Hindlimb muscle (tissue), 1 donor: ENCODE results near the gene RMDN2. TPM values are rescaled to one million over a fixed set of nuclear protein-coding genes. Genes with fewer than 3 reads are reported as not detected.
A peak's percentile ranks its signal among the peaks of the same experiment; 100 is the strongest.
"Not testable (repeated sequence)": the region's sequence is repeated elsewhere in the genome, so short reads cannot be mapped to it uniquely, and the experiment has no call there.

ENCODE experiments used
- DNase-seq: peaks from one replicate; pipeline ENCODE4 v3.0.0-alpha.2; 2013
- polyA plus RNA-seq: library from polyadenylated mRNA; unstranded; fragments of 120-200 nt; gene quantifications from one replicate; pipeline ENCODE4 v1.2.1, GENCODE V29; 2013; ENCODE audit not compliant: insufficient read length

Gene RMDN2
- polyA plus RNA-seq, 1 donor, result 4.1 TPM

- no peak for DNase-seq
Measured at GRCh38 chr2:37902991-37903390, 22.1 kb upstream of the RMDN2 start.

DNA sequence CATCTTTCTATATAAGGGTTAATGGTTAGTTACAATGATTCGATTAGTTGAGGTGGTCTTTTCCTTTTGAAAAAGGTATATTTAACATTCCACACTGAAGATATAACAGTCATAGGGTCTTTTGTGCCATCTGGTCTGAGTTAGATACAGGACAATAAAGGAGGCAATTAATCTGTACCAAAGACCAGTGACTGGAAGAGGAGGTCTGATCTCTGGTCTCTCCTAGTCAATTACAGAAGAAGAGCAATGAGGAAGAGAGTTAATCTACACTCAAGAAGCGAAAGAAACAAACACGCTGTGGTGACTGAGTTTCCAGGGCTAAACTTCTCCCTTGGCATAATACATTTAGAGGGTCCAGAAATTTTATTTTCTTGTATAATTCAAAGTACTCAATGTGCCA is 20.7 kb upstream of the RMDN2 start:
- no peak for DNase-seq

DNA sequence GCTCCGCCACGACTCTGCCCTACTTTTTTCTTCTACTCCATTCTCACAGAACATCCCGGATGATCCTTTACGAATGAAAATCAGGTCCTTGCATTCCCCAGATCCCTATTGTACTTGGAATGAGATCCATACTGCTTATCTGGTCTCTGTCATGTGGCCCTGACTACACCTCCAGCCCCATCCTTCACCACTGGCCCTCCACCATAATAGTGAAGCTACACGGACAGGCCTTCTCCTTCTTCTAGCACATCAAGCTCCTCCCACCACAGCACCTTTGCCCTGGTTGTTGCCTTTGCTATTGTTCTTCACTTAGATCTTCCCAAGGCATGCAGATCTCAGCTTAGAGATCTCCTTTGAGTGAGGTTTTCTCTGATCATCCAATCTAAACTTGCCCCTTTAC is 20.1 kb upstream of the RMDN2 start:
- no peak for DNase-seq

- no peak for DNase-seq
Measured at GRCh38 chr2:37906131-37906530, 19.0 kb upstream of the RMDN2 start.

GRCh38 chr2:37907501-37908225 is 17.4 kb upstream of the RMDN2 start:
- no peak for DNase-seq

- no peak for DNase-seq
Measured at GRCh38 chr2:37911296-37911873, 13.7 kb upstream of the RMDN2 start.

GRCh38 chr2:37912056-37912455 is 13.0 kb upstream of the RMDN2 start:
- no peak for DNase-seq

- DNase-seq, result no peak
Measured at GRCh38 chr2:37912616-37913015, 12.5 kb upstream of the RMDN2 start.

DNA sequence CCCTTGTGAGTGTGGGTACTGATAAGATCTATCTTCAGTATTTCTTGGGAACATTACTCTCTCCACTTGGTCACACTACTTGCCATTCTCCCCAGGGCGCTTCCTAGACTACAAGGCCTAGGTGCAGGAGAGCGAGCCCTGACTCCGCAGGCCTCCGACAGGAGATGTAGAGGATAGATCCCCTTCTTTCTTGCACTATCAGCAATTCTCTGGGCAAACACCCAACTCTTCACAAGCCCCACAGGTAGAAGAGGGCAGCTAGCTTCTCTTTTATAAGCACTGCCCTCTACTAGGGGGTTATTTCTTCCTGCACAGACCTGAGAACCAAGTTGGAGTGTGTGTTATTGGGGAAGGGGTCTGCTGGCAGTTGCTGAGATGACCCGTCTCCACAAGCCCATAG is 10.7 kb upstream of the RMDN2 start:
- no peak for DNase-seq

DNA sequence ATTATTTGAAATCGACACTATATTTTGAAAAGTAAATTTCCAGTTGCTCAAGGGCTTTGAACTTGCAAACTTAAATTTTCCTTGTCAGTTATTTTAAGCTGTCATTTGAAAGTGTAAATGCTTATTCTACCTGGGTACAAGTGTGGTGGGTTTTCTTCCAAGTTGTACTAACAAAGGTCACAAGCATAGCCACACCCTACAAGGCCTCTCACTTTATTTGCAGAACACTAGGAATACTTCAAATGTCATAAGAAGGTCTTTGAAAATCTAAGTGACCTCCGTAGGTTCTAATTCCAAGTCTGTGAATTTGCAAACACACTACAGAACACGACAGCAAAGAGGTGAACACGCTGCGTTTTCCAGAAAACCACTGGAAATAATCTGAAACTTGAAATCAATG is 9.3 kb upstream of the RMDN2 start:
- no peak for DNase-seq

DNA sequence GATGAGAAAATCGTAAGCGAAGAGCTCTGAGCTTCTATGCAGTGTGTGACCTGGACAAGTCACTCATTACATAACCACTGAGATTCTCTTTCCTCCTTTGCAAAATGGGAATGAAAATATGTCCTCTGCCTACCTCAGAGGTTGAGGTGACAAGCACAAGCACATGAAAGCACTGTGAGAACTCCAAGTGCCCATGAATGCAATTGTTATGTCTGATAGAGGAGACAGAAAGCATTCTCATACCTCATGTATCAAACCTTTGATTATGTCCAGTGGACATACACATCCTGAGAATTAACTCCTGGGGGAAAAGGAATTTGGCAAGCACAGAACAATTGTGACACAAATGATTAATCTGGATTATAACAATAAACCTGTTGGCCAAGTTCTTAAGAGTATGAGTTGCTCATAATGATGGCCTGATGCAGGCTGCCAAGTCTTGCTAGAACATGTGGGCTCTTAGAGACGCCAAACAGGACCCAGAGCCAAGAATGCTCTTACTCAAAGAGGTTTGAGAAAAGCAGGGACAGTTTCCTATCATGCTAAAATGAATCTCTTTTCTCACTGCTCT is 8.5 kb upstream of the RMDN2 start:
- peak; percentile 48 for DNase-seq

GRCh38 chr2:37917281-37918228 is 7.5 kb upstream of the RMDN2 start:
- DNase-seq, result no peak

- DNase-seq, result no peak
Measured at GRCh38 chr2:37918742-37919186, 6.3 kb upstream of the RMDN2 start.

- no peak for DNase-seq
Measured at GRCh38 chr2:37919631-37920032, 5.5 kb upstream of the RMDN2 start.

DNA sequence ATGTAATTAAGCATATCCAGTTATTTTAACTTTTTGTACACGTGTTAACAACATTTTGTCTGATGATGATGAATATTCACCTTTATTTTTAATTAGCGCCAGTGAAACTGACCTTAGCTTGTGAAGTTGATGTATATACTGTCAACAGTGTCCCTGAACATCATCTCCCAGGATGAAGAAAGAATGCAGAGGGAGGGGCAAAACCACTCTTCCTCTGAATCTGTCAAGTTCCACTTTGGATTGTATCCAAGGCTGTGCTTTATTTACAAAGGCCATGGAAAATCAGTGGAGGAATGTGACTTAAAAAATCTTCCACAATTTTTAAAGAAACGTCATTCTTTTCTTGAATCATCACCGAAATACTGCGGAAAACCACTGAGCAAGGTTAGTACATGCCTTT is 4.5 kb upstream of the RMDN2 start:
- DNase-seq, result no peak

- DNase-seq, result no peak
Measured at GRCh38 chr2:37921781-37922180, 3.3 kb upstream of the RMDN2 start.

DNA sequence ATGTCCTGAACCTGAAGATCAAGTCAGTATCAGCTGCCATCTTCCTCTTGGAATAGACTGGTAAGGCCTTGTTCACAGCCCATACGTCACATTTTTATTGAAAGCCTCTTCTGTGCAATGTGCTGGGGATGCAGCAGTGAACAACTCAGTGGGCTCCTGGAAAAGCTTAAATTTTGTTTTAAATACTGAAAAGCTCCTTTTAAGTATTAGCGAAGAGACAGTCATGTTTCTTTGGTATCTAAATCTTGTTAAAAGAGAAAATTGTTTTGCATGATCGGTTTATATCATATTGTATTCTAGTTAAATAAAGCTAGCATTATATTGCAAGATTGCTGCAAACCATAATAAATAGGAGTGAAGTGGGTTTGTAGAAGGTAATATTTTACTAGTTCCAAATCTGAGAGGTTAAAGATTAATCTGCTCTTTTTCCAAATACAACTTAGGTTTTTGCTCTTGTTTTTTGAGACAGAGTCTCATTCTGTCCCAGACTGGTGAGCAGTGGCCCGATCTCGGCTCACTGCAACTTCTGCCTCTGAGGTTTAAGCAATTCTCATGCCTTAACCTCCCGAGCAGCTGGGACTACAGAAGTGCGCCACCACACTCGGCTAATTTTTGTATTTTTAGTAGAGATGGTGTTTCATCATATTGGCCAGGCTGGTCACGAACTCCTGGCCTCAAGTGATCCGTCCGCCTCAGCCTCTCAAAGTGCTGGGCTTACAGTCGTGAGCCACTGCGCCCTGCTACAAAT is 1.6 kb upstream of the RMDN2 start:
- no peak for DNase-seq

DNA sequence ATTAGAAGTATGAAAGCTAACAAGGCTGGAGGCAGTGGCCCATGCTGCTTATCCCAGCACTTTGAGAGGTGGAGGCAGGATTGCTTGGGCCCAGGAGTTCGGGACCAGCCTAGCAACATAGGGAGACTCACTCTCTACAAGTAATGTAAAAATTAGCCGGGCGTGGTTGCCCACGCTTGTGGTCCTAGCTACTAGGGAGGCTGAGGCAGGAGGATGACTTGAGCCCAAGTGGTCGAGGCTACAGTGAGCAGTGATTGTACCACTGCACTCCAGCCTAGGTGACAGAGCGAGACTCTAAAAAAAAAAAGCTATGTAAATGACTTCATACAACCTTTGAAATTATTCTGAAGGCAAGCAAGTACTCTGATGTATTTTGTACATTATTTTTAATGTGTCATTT is 1.5 kb downstream of the RMDN2 start:
- DNase-seq, result no peak

DNA sequence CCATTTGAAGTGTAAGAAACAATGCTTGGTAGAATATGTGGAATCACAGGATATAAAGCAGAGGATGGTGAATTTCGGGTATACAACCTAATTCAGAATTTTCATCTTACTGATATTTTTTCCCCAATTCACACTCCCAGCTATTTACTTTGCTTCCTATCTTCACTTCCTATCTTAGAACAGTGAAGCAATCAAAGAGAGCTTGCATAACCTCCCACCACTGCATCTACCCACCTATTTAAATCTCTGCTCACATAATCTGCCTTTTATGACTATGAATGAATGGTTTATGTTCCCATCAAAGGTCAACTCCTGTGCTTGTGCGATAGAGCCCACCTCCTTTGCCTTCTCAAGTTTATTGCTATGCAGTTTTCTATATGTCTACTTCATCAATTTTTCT is 3.3 kb downstream of the RMDN2 start:
- DNase-seq, result no peak

- not testable (repeated sequence) for DNase-seq
Measured at GRCh38 chr2:37930392-37930791, 5.3 kb downstream of the RMDN2 start.

GRCh38 chr2:37932873-37933272 is 7.8 kb downstream of the RMDN2 start:
- DNase-seq, result not testable (repeated sequence)
